Activated CD4-positive, alpha-beta memory T cell treated with anti-CD3 and anti-CD28 coated beads for 36 hours (primary cell): ENCODE measurements around the gene HRC. TPM values are rescaled to one million over a fixed set of nuclear protein-coding genes. Genes with fewer than 3 reads are reported as not detected.

Experiments
- CTCF ChIA-PET: fragments of 350-600 bp; sonication (Branson Sonifier 250); formaldehyde crosslinking; loops from one replicate; lab custom pipeline; 2021; ENCODE audit warnings: antibody characterized with exemption, inconsistent platforms; lab: Charles Lee
- POLR2A ChIA-PET: fragments of 350-600 bp; sonication (Branson Sonifier 250); formaldehyde crosslinking; loops from one replicate; lab custom pipeline; 2021; ENCODE audit warnings: antibody characterized with exemption; lab: Charles Lee
- DNase-seq: peaks from one replicate; pipeline ENCODE4 v3.0.0-alpha.2; 2020
- H3K27ac Mint-ChIP-seq: one replicate; pipeline ENCODE4 v1.8.0; 2021; ENCODE audit warnings: mixed read lengths
- H3K27me3 Mint-ChIP-seq: one replicate; pipeline ENCODE4 v1.8.0; 2021; ENCODE audit warnings: mixed read lengths
- H3K36me3 Mint-ChIP-seq: one replicate; pipeline ENCODE4 v1.8.0; 2021; ENCODE audit warnings: mixed read lengths
- H3K4me1 Mint-ChIP-seq: one replicate; pipeline ENCODE4 v1.8.0; 2021; ENCODE audit warnings: low read depth, mixed read lengths
- H3K4me3 Mint-ChIP-seq: one replicate; pipeline ENCODE4 v1.8.0; 2021; ENCODE audit warnings: mild to moderate bottlenecking, mixed read lengths
- H3K9me3 Mint-ChIP-seq: one replicate; pipeline ENCODE4 v1.8.0; 2021; ENCODE audit warnings: mixed read lengths
- intact Hi-C: fragments of 100-400 bp; cut with micrococcal nuclease; formaldehyde crosslinking; loops from one replicate; pipeline ENCODE4 v1.15.1; 2023
- total RNA-seq, 2 experiments: library from RNA; stranded (reverse); gene quantifications; one replicate each; pipeline ENCODE4 v1.2.3, GENCODE V29; 2021

The HRC gene
- total RNA-seq, 2 experiments from 2014 or later: not detected

- POLR2A ChIA-PET: no interaction called here
- intact Hi-C loops: no loop called here
- no peak for DNase-seq
- Mint-ChIP-seq H3K9me3 (no peaks in the 10 kb centered on the region), H3K4me3 (no peak overlapping the region), H3K4me1 (no peaks in the 10 kb centered on the region), H3K27ac (no peak overlapping the region), H3K27me3 (no peaks in the 10 kb centered on the region), H3K36me3 (peaks cover 39% of the 10 kb centered on the region)
- CTCF ChIA-PET: interaction anchor here (2.8 kb wide), 1 partner anchor 10 kb away, joined by 13 read pairs; no protein-coding TSS in a partner anchor
These were observed 47.4 kb downstream of the HRC start for GRCh38 chr19:49107625-49108459.

- peak; percentile 74 for DNase-seq
- no peak overlapping the region for H3K27ac Mint-ChIP-seq
- no peak overlapping the region for H3K4me3 Mint-ChIP-seq
- no peaks in the 10 kb centered on the region for H3K9me3 Mint-ChIP-seq
- ChIA-PET POLR2A (interaction anchor here (0.8 to 1.6 kb wide), 2 partner anchors 11 to 21 kb away, joined by 3 to 4 read pairs; no protein-coding TSS in a partner anchor), CTCF (interaction anchor here (0.6 to 3.7 kb wide), 17 partner anchors 9 to 102 kb away, joined by 3 to 50 read pairs (median 4); partner anchors contain the start of gene LIN7B)
- no peaks in the 10 kb centered on the region for H3K4me1 Mint-ChIP-seq
- peaks cover 42% of the 10 kb centered on the region for H3K36me3 Mint-ChIP-seq
- no peaks in the 10 kb centered on the region for H3K27me3 Mint-ChIP-seq
- intact Hi-C loops: no loop called here
These were observed 48.5 kb downstream of the HRC start for GRCh38 chr19:49106648-49107135.

GRCh38 chr19:49104229-49104864 is 50.8 kb downstream of the HRC start:
- no peak overlapping the region for H3K27ac Mint-ChIP-seq
- no peaks in the 10 kb centered on the region for H3K4me1 Mint-ChIP-seq
- intact Hi-C loops: no loop called here
- ChIA-PET POLR2A (no interaction called here), CTCF (interaction anchor here (1.6 to 3.7 kb wide), 2 partner anchors 12 to 111 kb away, joined by 6 to 48 read pairs; partner anchors contain the start of genes GYS1, LIN7B and RUVBL2)
- DNase-seq: no peak
- H3K27me3 Mint-ChIP-seq: no peaks in the 10 kb centered on the region
- H3K9me3 Mint-ChIP-seq: no peaks in the 10 kb centered on the region
- peaks cover 56% of the 10 kb centered on the region for H3K36me3 Mint-ChIP-seq
- H3K4me3 Mint-ChIP-seq: no peak overlapping the region

- Mint-ChIP-seq H3K9me3 (no peaks in the 10 kb centered on the region), H3K27ac (no peak overlapping the region), H3K27me3 (no peaks in the 10 kb centered on the region), H3K4me1 (no peaks in the 10 kb centered on the region), H3K4me3 (no peak overlapping the region), H3K36me3 (peaks cover 55% of the 10 kb centered on the region)
- DNase-seq: no peak
- ChIA-PET CTCF (interaction anchor here (3.7 kb wide), 1 partner anchor 13 kb away, joined by 48 read pairs; the partner anchor contains the start of gene LIN7B), POLR2A (no interaction called here)
- intact Hi-C loops: no loop called here
These were observed 51.7 kb downstream of the HRC start for GRCh38 chr19:49103331-49104085.

GRCh38 chr19:49102303-49102702 is 52.9 kb downstream of the HRC start:
- H3K9me3 Mint-ChIP-seq: no peaks in the 10 kb centered on the region
- H3K27me3 Mint-ChIP-seq: no peaks in the 10 kb centered on the region
- intact Hi-C loops: no loop called here
- no peaks in the 10 kb centered on the region for H3K4me1 Mint-ChIP-seq
- POLR2A ChIA-PET: interaction anchor here (1.5 kb wide), 1 partner anchor 11 kb away, joined by 3 read pairs; no protein-coding TSS in a partner anchor
- H3K4me3 Mint-ChIP-seq: no peak overlapping the region
- peaks cover 58% of the 10 kb centered on the region for H3K36me3 Mint-ChIP-seq
- CTCF ChIA-PET: no interaction called here
- no peak overlapping the region for H3K27ac Mint-ChIP-seq
- no peak for DNase-seq

Other genes with a start within 250 kb of the HRC start
- 1 to 10 TPM; 2.0 to 2.8 TPM for gene DHDH, start 221.7 kb downstream of the HRC start, total RNA-seq
- gene BAX, start 200.5 kb downstream of the HRC start, total RNA-seq: 100 to 1,000 TPM; 173 to 181 TPM
- 100 to 1,000 TPM; 870 to 900 TPM for gene FTL, start 190.1 kb downstream of the HRC start, total RNA-seq
- 10 to 100 TPM; 42.2 to 47.6 TPM for gene GYS1, start 162.1 kb downstream of the HRC start, total RNA-seq
- 100 to 1,000 TPM; 107 to 109 TPM for gene RUVBL2, start 161.5 kb downstream of the HRC start, total RNA-seq
- gene LHB, start 138.3 kb downstream of the HRC start, total RNA-seq: under 1 TPM in 1 of 2 experiments, not detected in 1; 0.48 TPM
- not detected for gene CGB3, start 131.1 kb downstream of the HRC start, total RNA-seq
- not detected for gene CGB2, start 123.5 kb downstream of the HRC start, total RNA-seq
- not detected for gene CGB1, start 118.5 kb downstream of the HRC start, total RNA-seq
- gene CGB5, start 111.5 kb downstream of the HRC start, total RNA-seq: not detected
- not detected for gene CGB8, start 106.3 kb downstream of the HRC start, total RNA-seq
- not detected for gene CGB7, start 97.6 kb downstream of the HRC start, total RNA-seq
- not detected for gene NTF4, start 90.6 kb downstream of the HRC start, total RNA-seq
- not detected for gene KCNA7, start 82.7 kb downstream of the HRC start, total RNA-seq
- 100 to 1,000 TPM; 180 to 190 TPM for gene SNRNP70, start 69.9 kb downstream of the HRC start, total RNA-seq
- gene LIN7B, start 41.0 kb downstream of the HRC start, total RNA-seq: 1 to 10 TPM; 5.1 to 5.6 TPM
- gene C19orf73, start 36.3 kb downstream of the HRC start, total RNA-seq: 1 to 10 TPM; 1.4 TPM
- gene PPFIA3, start 35.9 kb downstream of the HRC start, total RNA-seq: 1 to 10 TPM; 3.5 to 5.0 TPM
- 1 to 10 TPM; 1.1 to 1.2 TPM for gene TRPM4, start 2.4 kb upstream of the HRC start, total RNA-seq
- 1 to 10 TPM; 1.0 to 1.3 TPM for gene SLC6A16, start 169.8 kb upstream of the HRC start, total RNA-seq
- 100 to 1,000 TPM; 178 to 181 TPM for gene CD37, start 180.0 kb upstream of the HRC start, total RNA-seq
- not detected for gene TEAD2, start 207.0 kb upstream of the HRC start, total RNA-seq
- gene DKKL1, start 208.5 kb upstream of the HRC start, total RNA-seq: not detected
- gene KASH5, start 232.9 kb upstream of the HRC start, total RNA-seq: 1 to 10 TPM; 2.3 to 2.6 TPM